Measurements from ENCODE around the gene CCNI. TPM values are rescaled to one million over a fixed set of nuclear protein-coding genes. Genes with fewer than 3 reads are reported as not detected.
"Not testable (repeated sequence)": the region's sequence is repeated elsewhere in the genome, so short reads cannot be mapped to it uniquely, and the experiment has no call there.

The CCNI gene
- total and polyA plus RNA-seq, 2 experiments from 2014 or later = 121 to 166 TPM

DNA sequence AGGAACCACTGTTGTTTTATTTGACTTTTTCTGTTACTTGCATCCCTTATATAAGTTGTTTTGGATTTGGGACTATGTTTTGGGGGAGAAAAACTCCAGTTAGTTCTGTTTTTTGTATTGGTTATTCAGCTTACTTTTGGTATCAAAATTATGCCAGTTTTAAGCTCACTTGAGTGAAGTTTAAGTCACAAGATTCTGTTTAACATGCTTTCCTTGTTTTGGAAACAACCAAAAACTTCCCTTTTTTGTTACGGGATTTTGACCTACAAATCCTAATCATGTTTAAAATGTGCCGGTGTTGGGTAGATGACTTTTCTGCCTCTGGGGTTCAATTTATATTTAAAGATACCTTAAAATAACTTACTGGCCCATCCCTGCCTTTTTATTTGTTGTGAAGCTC, 36.0 kb downstream of the CCNI start:
- H3K79me2 ChIP-seq (ENCODE audit: insufficient read depth) = 0 out of 2 replicates have a peak, but pooled peaks cover 5% of the 10 kb centered on the region
- H3K4me2 ChIP-seq (ENCODE audit: unreplicated experiment) = peak overlapping the region; percentile 54
- peaks cover 75% of the 10 kb centered on the region for H3K4me1 ChIP-seq (ENCODE audit: insufficient read depth)
- peaks cover 97% of the 10 kb centered on the region for H3F3A ChIP-seq (ENCODE audit: insufficient read depth)
- DNase-seq = no peak
- WGBS, 2 experiments (ENCODE audit: low coverage in 1 of 2, low lambda C conversion rate in 2 of 2, missing lambda C conversion rate in 2 of 2) = 96 to 100% methylated on average over 2 of the region's 2 CpGs
- H3K4me3 ChIP-seq = no peak overlapping the region
- H4K20me1 ChIP-seq (ENCODE audit: insufficient read depth) = no peaks in the 10 kb centered on the region
- H3K9ac ChIP-seq = peak overlapping the region; percentile 15; the same call in 1 of the 2 replicates
- in situ Hi-C loops (cut with MboI) = no loop called here
- no peak overlapping the region for H2AFZ ChIP-seq
- H3K27me3 ChIP-seq (replicated peaks; ENCODE audit: insufficient read depth) = no peaks in the 10 kb centered on the region
- H3K9me3 ChIP-seq (ENCODE audit: low read depth) = no peaks in the 10 kb centered on the region
- no peaks in the 10 kb centered on the region for H3K9me2 ChIP-seq (ENCODE audit: insufficient read depth)
- no peak for TF ChIP-seq EZH2phosphoT487 (IDR thresholded peaks at IDR 0.05; ENCODE audit: insufficient read depth, low read depth)
- TF ChIP-seq EZH2 (IDR thresholded peaks at IDR 0.05; ENCODE audit: insufficient read depth, poor library complexity, severe bottlenecking) = no peak
- H3K27ac ChIP-seq = peak overlapping the region; percentile 82
- peaks cover 58% of the 10 kb centered on the region for H3K36me3 ChIP-seq (ENCODE audit: low read depth)

DNA sequence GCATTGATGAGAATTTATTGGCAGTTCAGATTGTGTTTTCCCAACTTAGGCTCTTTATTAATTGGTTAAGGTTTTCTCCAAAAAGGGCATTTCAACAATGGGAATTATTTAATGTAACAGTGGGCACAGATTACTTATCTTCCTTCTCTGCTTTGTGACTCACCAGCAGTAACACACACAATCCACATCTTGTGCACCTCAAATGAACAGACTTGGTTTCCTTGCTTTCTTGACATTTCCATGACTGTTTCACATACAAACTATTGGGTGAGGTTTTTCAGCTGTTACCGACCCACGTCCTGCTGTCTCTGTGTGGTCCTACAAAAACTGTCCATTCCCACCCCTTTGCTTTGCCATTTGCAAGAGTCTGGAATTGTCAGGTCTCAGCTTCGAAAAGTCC, 38.1 kb downstream of the CCNI start:
- Histone ChIP-seq H3K4me1 (ENCODE audit: insufficient read depth) (peaks cover 65% of the 10 kb centered on the region), H3F3A (ENCODE audit: insufficient read depth) (peaks cover 96% of the 10 kb centered on the region), H3K27me3 (replicated peaks; ENCODE audit: insufficient read depth) (no peaks in the 10 kb centered on the region), H3K4me3 (no peak overlapping the region), H3K27ac (peak overlapping the region; percentile 84), H2AFZ (no peak overlapping the region), H3K9me2 (ENCODE audit: insufficient read depth) (no peaks in the 10 kb centered on the region), H3K4me2 (ENCODE audit: unreplicated experiment) (peak overlapping the region; percentile 19), H3K9me3 (ENCODE audit: low read depth) (no peaks in the 10 kb centered on the region), H4K20me1 (ENCODE audit: insufficient read depth) (no peaks in the 10 kb centered on the region), H3K79me2 (ENCODE audit: insufficient read depth) (peaks cover 8% of the 10 kb centered on the region; the same call in 1 of the 2 replicates), H3K9ac (no peak overlapping the region), H3K36me3 (ENCODE audit: low read depth) (peaks cover 75% of the 10 kb centered on the region)
- WGBS, 2 experiments (ENCODE audit: low coverage in 1 of 2, low lambda C conversion rate in 2 of 2, missing lambda C conversion rate in 2 of 2) = 97% methylated on average over 3 of the region's 3 CpGs
- in situ Hi-C loops (cut with MboI) = no loop called here
- no peak for DNase-seq
- no peak for TF ChIP-seq EZH2phosphoT487 (IDR thresholded peaks at IDR 0.05; ENCODE audit: insufficient read depth, low read depth)

DNA sequence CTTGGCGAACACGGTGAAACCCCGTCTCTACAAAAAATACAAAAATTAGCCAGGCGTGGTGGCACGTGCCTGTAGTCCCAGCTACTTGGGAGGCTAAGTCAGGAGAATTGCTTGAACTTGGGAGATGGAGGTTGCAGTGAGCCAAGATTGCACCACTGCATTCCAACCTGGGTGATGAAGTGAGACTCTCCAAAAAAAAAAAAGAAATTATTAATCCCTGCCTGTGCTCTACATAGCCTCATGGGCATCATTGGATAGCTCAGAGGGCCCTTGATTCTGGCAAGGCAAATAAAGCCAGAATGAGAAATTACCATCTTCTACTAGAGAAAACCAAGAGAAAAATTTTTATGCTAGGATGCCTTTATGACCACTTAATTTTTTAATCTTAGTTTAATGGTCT, 38.6 kb downstream of the CCNI start:
- H3K36me3 ChIP-seq (ENCODE audit: low read depth) = peaks cover 75% of the 10 kb centered on the region
- in situ Hi-C loops (cut with MboI); H3K9me3 ChIP-seq (ENCODE audit: low read depth); H4K20me1 ChIP-seq (ENCODE audit: insufficient read depth); H3K27me3 ChIP-seq (replicated peaks; ENCODE audit: insufficient read depth); H3K4me3 ChIP-seq; H3K9ac ChIP-seq; H2AFZ ChIP-seq; H3K9me2 ChIP-seq (ENCODE audit: insufficient read depth): not testable (repeated sequence)
- H3K4me2 ChIP-seq (ENCODE audit: unreplicated experiment) = peak overlapping the region; percentile 19
- peaks cover 65% of the 10 kb centered on the region for H3K4me1 ChIP-seq (ENCODE audit: insufficient read depth)
- WGBS, 2 experiments (ENCODE audit: low coverage in 1 of 2, low lambda C conversion rate in 2 of 2, missing lambda C conversion rate in 2 of 2) = 89 to 97% methylated on average over 5 of the region's 5 CpGs
- peak; percentile 42 for DNase-seq
- H3F3A ChIP-seq (ENCODE audit: insufficient read depth) = peaks cover 96% of the 10 kb centered on the region
- peaks cover 12% of the 10 kb centered on the region; the same call in 1 of the 2 replicates for H3K79me2 ChIP-seq (ENCODE audit: insufficient read depth)
- peak overlapping the region; percentile 84 for H3K27ac ChIP-seq

DNA sequence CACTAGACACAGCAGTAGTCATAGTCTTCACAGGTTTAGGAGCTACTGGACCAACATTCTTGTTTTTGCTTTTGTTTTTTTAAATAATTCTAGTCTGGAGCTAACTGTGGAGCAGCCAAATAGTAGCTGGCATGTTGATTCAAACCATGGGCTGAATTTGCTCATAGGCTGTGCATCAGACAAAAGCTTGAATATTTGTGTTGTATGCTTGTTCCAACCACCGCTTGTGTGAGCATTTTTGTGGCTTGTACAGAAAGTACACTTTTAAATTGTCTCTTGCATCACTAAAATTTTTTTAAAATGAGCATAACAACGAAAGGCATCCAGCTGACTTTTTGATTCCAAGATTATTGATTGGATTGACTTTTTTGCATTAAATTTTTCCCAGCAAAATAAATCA, 39.6 kb downstream of the CCNI start:
- Histone ChIP-seq H3K36me3 (ENCODE audit: low read depth) (peaks cover 78% of the 10 kb centered on the region), H3K9me3 (ENCODE audit: low read depth) (no peaks in the 10 kb centered on the region), H3K4me2 (ENCODE audit: unreplicated experiment) (peak overlapping the region; percentile 33), H3K4me3 (peak overlapping the region; percentile 10; the same call in 1 of the 2 replicates), H3K4me1 (ENCODE audit: insufficient read depth) (peaks cover 61% of the 10 kb centered on the region), H3K27ac (peak overlapping the region; percentile 84), H3K9ac (peak overlapping the region; percentile 38), H3K27me3 (replicated peaks; ENCODE audit: insufficient read depth) (no peaks in the 10 kb centered on the region), H2AFZ (no peak overlapping the region), H3F3A (ENCODE audit: insufficient read depth) (peaks cover 98% of the 10 kb centered on the region), H4K20me1 (ENCODE audit: insufficient read depth) (no peaks in the 10 kb centered on the region), H3K9me2 (ENCODE audit: insufficient read depth) (no peaks in the 10 kb centered on the region), H3K79me2 (ENCODE audit: insufficient read depth) (peaks cover 17% of the 10 kb centered on the region)
- DNase-seq = peak; percentile 91
- in situ Hi-C loops (cut with MboI) = no loop called here
- TF ChIP-seq EZH2 (IDR thresholded peaks at IDR 0.05; ENCODE audit: insufficient read depth, poor library complexity, severe bottlenecking) (no peak), EZH2phosphoT487 (IDR thresholded peaks at IDR 0.05; ENCODE audit: insufficient read depth, low read depth) (no peak)
- 2 to 6% methylated on average over 2 of the region's 2 CpGs for WGBS, 2 experiments (ENCODE audit: low coverage in 1 of 2, low lambda C conversion rate in 2 of 2, missing lambda C conversion rate in 2 of 2)

DNA sequence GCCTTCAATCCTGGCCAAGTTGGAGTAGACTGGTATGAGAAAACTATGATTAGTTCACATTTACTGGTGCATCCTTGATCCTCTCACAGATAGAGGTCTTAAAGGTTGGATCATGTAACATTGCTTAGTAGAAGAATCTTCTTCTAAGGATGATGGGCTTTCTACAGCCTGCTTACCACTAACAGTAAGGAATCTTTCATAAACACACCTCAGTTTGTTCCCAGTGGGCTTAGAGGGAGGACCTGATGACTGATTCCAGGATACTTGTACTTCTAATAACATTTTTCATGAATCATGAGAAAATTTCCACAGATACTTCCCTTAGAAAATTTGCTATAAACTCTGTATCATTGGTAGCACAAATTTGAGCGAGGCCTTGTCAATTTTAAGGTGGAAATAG, 40.6 kb downstream of the CCNI start:
- Histone ChIP-seq H3K4me2 (ENCODE audit: unreplicated experiment) (peak overlapping the region; percentile 33), H3K36me3 (ENCODE audit: low read depth) (peaks cover 88% of the 10 kb centered on the region), H4K20me1 (ENCODE audit: insufficient read depth) (no peaks in the 10 kb centered on the region), H3K79me2 (ENCODE audit: insufficient read depth) (peaks cover 22% of the 10 kb centered on the region), H3K9ac (peak overlapping the region; percentile 37), H3K4me1 (ENCODE audit: insufficient read depth) (peaks cover 50% of the 10 kb centered on the region), H3K9me3 (ENCODE audit: low read depth) (no peaks in the 10 kb centered on the region), H3K27ac (peak overlapping the region; percentile 84), H2AFZ (no peak overlapping the region), H3K9me2 (ENCODE audit: insufficient read depth) (no peaks in the 10 kb centered on the region), H3K27me3 (replicated peaks; ENCODE audit: insufficient read depth) (no peaks in the 10 kb centered on the region), H3F3A (ENCODE audit: insufficient read depth) (peaks cover 96% of the 10 kb centered on the region), H3K4me3 (no peak overlapping the region)
- DNase-seq = no peak
- WGBS, 2 experiments (ENCODE audit: low coverage in 1 of 2, low lambda C conversion rate in 2 of 2, missing lambda C conversion rate in 2 of 2) = 100% methylated on average over 1 of the region's 1 CpG
- no peak for TF ChIP-seq EZH2 (IDR thresholded peaks at IDR 0.05; ENCODE audit: insufficient read depth, poor library complexity, severe bottlenecking)
- TF ChIP-seq EZH2phosphoT487 (IDR thresholded peaks at IDR 0.05; ENCODE audit: insufficient read depth, low read depth) = no peak
- in situ Hi-C loops (cut with MboI) = no loop called here
